HG02885 (cell line): Measurements from ENCODE around the gene NELL1.
"Not testable (repeated sequence)": the region's sequence is repeated elsewhere in the genome, so short reads cannot be mapped to it uniquely, and the experiment has no call there.

Experiments
- ATAC-seq: cut with Tn5 transposase; IDR thresholded peaks from one replicate; pipeline ENCODE4 v1.9.1; 2021; ENCODE audit warnings: mild to moderate bottlenecking; ENCODE audit not compliant: unreplicated experiment, poor library complexity

The NELL1 gene

DNA sequence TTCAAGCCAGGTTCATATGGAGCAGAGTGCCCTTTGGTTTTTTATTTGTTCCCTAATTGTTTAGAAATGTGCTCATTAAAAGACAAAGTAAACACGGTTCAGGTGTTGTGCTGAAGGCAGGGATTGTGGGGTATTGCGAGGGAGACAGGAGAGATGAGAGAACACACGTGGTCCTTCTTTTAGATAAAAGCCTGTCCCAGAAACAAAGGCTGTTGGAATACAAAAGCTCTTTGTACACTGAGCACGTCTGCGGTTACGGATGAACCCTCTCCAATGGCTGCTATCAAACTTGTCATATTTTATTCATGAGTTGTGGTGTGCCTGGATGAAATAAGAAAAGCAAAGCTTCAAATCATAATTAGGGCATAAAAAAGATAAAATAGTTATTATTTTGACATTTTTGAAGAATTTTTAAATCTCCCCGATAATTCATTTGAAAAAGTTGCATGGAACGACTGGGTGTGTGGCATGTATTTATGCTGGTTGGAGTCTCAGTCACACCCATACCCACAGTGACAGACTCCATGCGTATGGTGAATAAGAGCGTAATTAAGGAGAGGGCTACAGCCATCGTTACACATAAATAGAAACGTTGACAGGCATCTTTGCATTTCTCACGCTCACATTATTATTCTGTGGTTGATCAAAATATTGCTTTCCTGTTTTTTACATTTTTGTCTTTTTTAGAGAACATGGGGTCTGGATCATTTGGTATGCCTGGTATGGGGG lies 92.9 kb downstream of the NELL1 start:
- no peak for ATAC-seq

DNA sequence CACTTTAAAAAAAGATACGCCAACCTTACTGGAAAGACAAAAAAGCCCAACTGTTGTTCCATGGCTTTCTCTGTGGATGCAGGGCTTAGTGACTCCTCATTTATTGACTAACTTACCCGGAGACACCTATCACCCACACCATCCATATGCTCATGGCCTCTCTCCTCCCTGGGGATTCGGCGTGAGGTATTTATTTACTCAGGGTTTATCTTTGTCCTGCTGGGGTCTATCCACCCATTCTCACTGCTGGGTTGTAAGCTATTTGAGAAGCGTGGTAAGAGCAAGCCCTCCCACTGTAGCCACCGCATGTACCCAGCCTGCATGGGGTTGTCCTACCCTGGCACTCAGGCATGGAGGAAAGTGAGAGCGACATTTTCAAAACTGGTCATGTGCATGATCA lies 93.6 kb downstream of the NELL1 start:
- ATAC-seq: no peak

DNA sequence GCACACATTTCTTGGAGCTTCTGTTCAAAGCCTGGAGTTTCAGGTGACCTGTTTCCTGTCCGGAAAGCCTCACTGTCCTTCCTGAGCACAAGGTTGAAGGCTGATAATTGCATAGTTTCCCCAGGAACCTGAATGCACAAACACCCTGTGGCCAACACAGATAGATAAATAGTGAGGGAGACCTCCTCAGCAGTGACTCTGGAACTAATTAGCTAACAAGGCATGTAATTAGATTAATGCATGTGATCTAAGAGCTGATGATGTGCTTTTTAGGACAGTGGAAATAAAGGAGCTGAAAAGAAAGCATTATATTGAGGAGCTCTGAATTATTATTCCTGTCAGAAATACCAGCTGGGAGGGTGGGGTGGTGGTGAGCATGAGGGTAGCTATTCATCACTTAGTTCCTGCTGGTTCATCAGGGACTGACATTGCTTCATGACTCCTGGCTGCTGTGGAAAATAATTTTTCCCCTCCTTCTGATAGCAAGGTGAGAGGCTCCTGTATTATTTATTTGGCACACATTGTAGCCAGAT lies 101.1 kb downstream of the NELL1 start:
- ATAC-seq: no peak

DNA sequence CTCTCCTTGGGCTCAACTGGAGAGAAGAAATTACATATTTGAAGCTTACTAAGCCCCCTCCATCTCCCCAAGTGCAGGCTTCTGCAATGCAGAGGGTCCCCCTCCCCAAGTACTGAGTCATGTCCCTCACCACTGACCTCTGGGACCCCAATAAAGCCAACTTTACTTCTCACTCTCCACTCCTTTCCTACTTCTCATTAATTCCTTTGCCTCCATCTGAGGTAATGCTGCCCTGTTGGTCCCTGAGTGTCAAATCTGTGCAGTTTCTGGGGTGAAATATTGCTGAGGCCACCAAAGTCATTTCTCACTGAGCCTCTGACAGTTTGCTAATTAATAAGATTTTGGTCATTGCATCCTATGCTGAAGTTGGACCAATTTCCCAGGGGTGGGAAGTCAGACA lies 101.6 kb downstream of the NELL1 start:
- no peak for ATAC-seq

DNA sequence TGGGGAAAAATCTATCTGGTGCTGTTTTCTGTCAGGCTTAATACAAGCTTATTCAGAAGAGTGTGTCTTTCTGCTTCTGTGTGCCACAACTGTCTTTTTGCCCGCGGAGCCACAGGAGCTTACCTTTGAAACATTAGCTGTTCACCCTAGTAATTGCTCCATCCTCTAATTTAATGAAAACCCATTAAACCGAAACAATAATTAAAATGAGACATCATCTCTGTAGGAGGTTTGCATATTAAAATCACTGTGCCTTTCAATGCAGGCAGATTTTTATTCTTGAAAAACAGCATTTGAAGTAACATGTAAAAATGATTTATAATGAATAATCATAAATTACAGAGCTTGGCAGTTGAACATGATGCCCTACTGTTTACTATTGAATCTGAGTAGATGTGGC lies 102.3 kb downstream of the NELL1 start:
- ATAC-seq: no peak

DNA sequence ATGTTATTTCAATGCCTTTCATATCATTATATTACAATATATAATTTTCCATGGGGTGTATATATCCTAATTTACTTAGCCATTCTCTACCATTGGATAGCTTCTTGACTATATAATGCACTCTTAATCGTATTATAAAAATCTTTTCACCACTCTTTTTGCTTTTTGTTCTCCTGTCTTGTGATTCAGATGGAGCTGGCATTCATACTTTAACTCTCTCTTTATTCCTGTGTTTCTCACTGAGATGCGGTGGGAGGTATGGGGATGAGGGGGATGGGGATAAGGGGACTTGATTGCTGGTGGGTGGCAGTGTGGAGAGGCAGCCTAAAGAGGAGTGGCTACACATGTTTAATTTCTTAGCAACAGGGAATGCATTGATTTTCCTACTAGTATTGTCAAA lies 105.9 kb downstream of the NELL1 start:
- no peak for ATAC-seq

DNA sequence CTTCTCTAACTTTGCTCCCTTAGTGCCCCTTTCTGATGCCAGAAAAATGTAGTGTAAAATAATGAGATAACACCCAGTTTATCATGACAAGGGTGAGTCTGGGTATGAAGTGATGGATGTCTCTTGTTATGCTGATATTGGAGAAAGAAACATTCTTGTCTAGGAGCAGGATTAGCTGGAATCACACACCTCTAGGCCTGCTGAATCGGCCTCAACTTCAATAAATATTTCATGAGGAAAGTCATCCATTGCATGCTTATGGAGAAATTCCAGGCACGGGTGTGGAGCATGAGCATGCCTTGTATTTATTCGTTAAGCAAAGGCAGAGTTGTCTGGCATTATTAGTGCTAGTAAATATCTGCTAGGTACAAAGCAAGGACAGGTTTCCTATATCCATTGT lies 113.4 kb downstream of the NELL1 start:
- no peak for ATAC-seq

DNA sequence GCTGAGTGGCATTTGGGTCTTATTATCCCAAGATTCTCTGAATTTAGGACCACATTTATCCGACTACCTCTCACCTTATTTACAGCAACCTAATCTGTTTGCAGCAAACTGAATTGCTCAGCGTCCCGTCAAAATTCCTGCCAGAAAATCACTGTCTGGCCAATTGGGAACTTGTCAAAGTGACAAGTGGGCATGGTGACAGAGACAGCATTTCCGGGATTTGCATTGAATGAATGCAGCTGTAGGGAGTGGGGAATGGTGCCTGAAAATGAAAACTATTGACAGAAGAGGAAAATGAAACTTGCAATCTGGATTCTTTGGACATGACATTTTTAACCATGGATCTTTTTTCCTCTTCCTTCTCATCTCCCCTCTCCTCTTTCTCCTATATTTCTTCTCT lies 113.8 kb downstream of the NELL1 start:
- no peak for ATAC-seq

DNA sequence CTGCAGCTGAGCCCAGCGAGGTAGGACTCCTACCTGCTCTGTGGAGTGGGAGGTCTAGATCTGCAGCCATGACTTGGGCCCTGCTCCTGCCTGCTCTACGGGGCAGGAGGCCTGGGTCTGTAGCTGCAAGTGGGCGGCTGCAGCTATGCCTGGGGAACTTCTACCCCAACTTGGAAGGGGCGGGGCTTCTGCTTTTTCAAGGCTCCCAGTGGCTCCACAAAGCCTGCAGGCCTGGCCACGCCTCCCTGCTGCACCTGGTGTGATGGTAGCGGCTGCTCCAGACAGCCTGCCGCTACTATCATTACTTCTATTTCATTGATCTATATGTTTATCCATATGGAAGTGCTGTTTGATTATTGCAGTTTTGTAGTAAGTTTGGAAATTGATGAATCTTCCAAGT lies 121.2 kb downstream of the NELL1 start:
- ATAC-seq: no peak

DNA sequence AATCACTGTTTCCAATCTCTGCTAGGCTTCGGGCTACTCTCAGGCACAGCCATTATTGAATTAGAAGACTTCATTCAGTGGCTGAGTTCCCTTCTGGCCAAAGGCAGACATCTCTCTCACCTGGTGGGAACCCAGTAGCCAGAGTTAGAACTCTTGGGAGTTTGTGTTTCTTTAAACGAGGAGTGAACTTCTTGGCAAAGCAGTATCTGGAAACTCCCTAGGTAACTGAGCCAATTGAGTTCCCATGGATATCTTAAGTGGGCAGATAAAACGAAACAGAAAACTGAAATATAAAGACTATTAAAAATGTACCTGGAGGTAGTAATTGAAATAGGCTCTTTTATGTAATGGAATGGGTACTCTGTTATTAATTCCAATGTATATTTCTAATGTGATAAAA lies 125.6 kb downstream of the NELL1 start:
- ATAC-seq: no peak

DNA sequence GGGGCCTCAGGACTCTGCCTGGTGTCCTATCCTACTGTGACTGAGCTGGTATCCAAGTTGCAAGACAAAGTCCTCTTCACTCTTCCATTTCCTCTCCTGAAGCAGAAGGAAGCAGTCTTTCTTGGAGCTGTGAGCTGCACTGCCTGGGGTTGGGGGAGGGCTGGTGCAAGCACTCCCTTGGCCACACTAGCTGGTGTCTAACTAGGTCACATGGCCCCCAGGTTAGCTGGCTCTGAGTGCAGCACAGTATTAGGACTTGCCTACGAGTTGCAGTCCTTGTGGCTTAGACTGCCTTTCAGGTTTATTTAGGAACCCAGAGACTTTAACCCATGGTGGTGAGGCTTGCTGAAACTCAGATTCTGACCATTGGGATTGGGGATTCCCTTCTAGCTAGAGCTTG lies 138.9 kb downstream of the NELL1 start:
- ATAC-seq: no peak

DNA sequence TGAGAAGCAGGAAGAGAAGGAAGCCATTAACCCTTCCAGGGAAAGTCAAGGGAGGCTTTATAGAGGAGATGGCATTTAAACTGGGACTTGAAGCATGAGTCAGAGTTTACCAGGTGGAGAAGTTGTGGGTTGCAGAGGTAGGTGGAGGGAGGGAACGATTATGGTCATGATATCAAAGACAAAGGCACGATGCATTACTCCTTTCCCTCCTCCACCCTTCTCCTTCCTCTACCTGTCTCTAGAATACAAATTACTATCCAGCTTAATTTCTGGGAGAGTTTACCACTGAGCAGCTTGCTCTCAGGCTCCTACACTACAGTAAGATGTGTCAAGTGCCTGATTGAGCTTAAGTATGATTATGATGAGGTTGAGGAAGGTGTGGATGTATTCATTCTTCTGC lies 151.7 kb downstream of the NELL1 start:
- ATAC-seq: no peak

DNA sequence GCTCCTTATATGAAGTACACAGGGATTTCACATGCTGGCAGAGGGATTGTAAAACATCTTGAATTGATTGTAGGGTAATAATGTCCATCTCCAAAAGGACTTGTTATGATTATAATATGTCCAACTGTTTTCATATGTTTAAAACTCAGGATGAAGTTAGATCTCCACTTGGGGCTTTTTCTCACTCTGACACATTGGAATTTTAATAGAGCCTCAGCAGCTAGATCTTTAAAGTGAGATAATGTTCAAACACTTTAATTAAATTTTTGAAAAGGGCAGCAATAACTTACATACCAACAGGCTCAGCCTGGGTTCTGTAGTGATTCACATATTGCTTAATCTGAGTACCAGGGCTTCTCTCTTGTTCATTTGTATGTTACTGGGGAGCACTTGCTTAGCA lies 152.1 kb downstream of the NELL1 start:
- ATAC-seq: no peak

DNA sequence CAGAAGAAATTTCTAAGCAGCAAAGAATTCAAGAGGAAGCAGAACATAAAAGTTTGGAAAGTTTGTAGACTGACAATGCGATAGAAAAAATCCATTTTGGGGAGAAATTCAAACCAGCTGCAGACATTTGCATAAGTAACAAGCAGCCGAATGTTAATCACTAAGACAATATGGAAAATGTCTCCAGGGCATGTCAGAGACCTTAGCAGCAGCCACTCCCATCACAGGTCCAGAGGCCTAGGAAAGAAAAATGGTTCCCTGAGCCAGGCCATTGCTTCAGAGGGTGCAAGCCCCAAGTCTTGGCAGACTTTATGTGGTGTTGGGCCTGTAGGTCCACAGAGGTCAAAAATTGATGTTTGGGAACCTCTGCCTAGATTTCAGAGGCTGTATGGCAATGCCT lies 155.4 kb downstream of the NELL1 start:
- no peak for ATAC-seq

DNA sequence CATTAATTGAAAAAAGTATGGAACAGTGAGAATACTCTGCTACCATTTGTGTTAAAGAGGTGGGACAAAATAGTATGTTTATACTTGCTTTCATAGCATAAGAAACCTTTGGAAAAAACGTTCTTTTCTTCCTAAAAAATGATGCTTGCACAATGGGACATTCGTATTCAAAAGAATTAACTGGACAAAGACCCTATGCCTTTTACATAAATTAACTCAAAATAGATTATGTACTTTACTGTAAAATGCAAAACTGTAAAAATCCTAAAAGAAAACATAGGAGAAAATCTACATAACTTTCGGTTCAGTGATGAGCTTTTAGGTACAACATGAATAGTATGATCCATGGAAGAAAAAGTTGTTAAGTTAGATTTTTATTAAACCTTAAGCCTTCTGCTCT lies 166.2 kb downstream of the NELL1 start:
- ATAC-seq: no peak

DNA sequence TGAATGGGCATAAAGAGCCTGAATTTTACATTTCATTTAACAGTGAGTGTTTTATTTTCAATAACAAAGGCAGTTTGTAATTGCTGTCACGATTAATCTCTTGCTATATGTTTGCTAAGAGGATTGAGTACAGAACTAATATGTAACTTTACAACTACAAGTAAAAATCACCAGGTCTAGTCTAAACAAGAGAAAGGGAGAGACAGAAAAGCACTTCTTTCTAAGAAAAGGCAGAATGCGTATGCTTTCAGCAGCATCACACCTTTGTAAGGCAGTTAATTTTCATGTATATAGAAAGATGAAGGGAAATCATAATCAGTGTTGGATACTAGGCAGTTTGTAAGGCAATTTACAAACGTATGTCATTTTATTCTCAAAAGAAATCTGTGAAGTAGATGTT lies 169.8 kb downstream of the NELL1 start:
- ATAC-seq: no peak

DNA sequence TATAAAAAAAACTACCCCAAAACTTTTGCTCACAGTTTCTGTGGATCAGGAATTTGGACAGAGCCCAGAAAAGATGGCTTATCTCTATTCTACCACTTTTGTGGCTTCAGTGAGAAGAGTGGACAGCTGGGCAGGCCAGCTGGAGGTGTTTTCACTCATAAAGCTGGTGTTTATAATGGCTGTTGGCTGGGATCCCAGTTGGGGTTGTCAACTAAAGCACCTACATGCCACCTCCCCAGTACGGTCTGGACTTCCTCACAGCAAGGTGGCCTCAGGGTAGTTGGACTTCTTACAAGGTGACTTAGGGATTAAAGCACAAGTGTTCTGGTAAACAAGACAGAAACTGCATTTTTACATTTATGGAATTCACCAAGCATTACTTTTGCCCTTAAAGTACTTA lies 171.0 kb downstream of the NELL1 start:
- ATAC-seq: no peak

DNA sequence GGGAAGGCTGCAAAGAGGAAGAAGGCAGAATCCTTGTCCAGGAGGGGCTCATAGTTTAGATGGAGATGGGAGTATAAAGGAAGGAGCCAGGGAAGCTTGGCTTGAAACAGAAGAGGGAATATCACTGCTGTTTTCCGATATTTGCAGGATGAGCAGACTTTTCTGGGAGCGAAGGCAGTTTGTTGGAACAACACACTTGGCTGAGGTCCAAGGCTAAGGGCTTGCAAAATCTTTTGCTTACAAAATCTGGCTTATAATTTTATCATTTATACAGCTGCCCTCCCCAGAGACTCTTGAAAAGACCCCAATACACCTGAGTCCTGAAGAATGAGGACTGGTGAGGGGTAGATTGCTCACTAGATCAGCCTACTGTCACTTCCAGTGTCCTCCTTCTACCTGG lies 174.8 kb downstream of the NELL1 start:
- ATAC-seq: no peak

DNA sequence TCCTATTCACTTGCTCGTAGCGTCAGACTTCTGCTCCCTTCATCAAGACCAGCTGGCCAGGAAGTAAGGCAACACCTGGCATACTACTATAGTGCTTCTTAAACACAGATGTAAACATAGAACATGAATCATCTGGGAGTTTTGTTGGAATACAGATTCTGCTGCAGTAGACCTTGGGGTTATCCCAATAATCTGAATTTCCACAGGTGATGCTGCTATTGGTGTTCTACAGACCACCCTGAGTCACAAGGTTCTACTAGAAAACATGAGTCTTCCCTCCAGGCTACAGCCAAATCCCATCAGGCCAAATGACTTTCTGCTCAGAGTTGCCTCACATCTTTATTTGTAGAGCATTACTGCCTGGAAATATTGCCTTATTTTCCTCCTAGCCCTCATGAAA lies 175.2 kb downstream of the NELL1 start:
- ATAC-seq: no peak

DNA sequence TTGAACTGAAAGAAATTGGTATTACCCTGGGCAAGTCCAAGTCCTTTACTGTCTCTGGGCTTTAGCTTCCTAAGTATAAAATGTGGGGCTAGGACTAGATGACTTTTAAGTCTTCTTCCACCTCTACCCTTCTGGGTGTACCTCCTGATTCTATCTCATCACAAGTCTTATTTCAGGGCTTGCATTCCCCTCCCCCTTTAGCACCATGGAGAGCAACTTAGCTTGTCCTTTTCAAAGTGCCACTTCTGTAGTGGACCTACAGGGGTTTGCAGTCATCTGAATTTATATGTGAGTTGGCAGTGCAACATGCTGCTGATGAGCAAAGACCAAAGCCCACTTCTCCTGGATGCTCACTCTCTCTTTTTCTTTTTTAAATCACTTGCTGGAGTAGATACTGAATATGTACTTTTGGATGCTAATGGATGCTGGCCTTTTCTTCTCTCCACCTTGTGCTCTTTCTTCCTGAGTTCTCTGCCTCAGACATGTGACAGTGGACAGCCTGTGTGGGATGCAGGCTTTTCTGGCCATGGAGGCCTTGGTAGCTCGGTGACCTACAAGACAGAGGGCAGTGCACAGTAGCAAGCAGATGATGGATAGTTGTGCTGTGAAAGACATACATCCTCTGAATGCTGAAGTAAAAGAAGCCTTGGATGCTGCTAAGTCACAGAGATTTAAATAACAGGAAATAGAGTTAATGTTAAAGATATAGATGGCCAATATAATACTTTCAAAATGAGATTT lies 185.0 kb downstream of the NELL1 start:
- ATAC-seq: no peak

DNA sequence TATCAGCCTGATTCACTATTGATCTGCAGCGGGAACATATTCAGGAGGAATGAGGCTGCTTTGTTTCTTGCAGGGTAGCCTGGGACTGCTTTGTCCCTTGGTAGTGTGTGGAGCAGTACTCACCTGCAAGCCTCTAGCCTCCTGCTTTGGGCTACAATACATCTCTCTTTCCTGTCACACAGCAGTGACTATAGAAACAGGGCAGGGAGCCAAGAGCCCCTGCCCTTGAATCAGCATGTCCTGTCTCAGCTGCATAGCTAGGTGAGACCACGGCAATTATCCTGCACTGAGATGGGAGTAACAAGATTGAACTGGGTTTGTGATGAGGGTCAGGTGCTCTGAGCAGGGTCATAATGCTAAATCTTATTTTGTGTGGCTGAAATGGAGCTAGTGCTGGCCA lies 191.9 kb downstream of the NELL1 start:
- no peak for ATAC-seq

DNA sequence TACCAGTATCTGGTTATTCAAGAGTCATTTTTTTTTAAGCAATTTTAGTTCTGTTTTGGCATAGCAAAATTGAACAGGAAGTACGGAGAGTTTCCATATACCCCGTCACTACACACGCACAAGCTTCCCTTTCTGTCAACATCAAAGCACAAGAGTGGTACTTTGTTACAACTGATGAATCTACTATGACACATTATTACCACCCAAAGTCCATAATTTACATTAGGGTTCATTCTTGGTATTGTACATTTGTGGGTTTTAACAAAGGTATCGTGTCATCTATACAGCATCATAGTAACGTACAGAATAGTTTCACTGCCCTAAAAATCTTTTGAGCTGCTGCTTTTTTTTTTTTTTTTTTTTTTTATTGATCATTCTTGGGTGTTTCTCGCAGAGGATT lies 192.9 kb downstream of the NELL1 start:
- not testable (repeated sequence) for ATAC-seq
